ENCODE measurements around the gene ATP8B3. TPM values are rescaled to one million over a fixed set of nuclear protein-coding genes. Genes with fewer than 3 reads are reported as not detected.

Gene ATP8B3
- total and polyA plus RNA-seq, 10 of the 15 experiments (the other 5 are each of a cell fraction or from before 2014, with no cell fraction given) = 0.13 to 1.7 (median 0.52) TPM

- TF ChIP-seq TCF12 (IDR thresholded peaks at IDR 0.05; ENCODE audit: low read depth, low read length) (0 out of 2 replicates have a peak, but pooled peaks have one; percentile 20), MXI1 (IDR thresholded peaks at IDR 0.05; ENCODE audit: low read depth, low read length) (no peak), IKZF1 (conservative IDR thresholded peaks at IDR 0.05) (peak; percentile 39; the same call in 1 of the 2 replicates), RELB (IDR thresholded peaks at IDR 0.05; ENCODE audit: low read depth) (no peak), RAD21 (IDR thresholded peaks at IDR 0.05; ENCODE audit: insufficient read depth, low read depth, low read length) (no peak), TBL1XR1 (IDR thresholded peaks at IDR 0.05; ENCODE audit: low read depth, low read length) (peak; percentile 52; the same call in 1 of the 2 replicates), MYC (IDR thresholded peaks at IDR 0.05; ENCODE audit: insufficient read depth, insufficient read length, insufficient replicate concordance, low read length, severe bottlenecking) (no peak), PML (IDR thresholded peaks at IDR 0.05; ENCODE audit: low read length) (no peak), SIN3A (IDR thresholded peaks at IDR 0.05; ENCODE audit: low read depth, low read length) (no peak), GATAD2B (conservative IDR thresholded peaks at IDR 0.05; ENCODE audit: low read depth) (0 out of 2 replicates have a peak, but pooled peaks have one; percentile 50), CBX5 (IDR thresholded peaks at IDR 0.05; ENCODE audit: low read depth) (no peak), RAD51 (IDR thresholded peaks at IDR 0.05) (peak; percentile 98), ZBTB33 (IDR thresholded peaks at IDR 0.05) (no peak), WRNIP1 (IDR thresholded peaks at IDR 0.05; ENCODE audit: borderline replicate concordance, low read depth, low read length) (no peak), FOXK2 (IDR thresholded peaks at IDR 0.05) (no peak), ETV6 (conservative IDR thresholded peaks at IDR 0.05 in 1 of 2, IDR thresholded peaks at IDR 0.05 in 1 of 2; ENCODE audit: borderline replicate concordance in 1 of 2, low read depth in 1 of 2) (no peak), MAX (IDR thresholded peaks at IDR 0.05; ENCODE audit: low read depth, low read length) (no peak), EED (IDR thresholded peaks at IDR 0.05; ENCODE audit: low read depth) (no peak), ZSCAN29 (IDR thresholded peaks at IDR 0.05) (no peak), SIX5 (IDR thresholded peaks at IDR 0.05; ENCODE audit: low read depth, low read length, severe bottlenecking) (no peak), SREBF2 (IDR thresholded peaks at IDR 0.05; ENCODE audit: low read length) (no peak), RBBP5 (conservative IDR thresholded peaks at IDR 0.05) (no peak), PRDM15 (CRISPR knock-in tag; IDR thresholded peaks at IDR 0.05) (peak; percentile 80; the same call in 1 of the 2 replicates)
These were observed 41.4 kb upstream of the ATP8B3 start (continued) for GRCh38 chr19:1853295-1854038.

Data from GM12878 (cell line).